BLaER1 (cell line): ENCODE measurements around the gene OR2A1.
"Not testable (repeated sequence)": the region's sequence is repeated elsewhere in the genome, so short reads cannot be mapped to it uniquely, and the experiment has no call there.

ENCODE experiments used
- H3K27ac ChIP-seq: shearing (Covaris generic); formaldehyde crosslinking; 2 replicates; pipeline ENCODE4 v1.8.1; 2022
- H3K27me3 ChIP-seq: shearing (Covaris generic); formaldehyde crosslinking; 2 replicates; pipeline ENCODE4 v1.8.1; 2022
- H3K36me3 ChIP-seq: shearing (Covaris generic); formaldehyde crosslinking; 2 replicates; pipeline ENCODE4 v1.8.1; 2022
- H3K4me1 ChIP-seq: shearing (Covaris generic); formaldehyde crosslinking; 2 replicates; pipeline ENCODE4 v1.8.1; 2022
- H3K4me2 ChIP-seq: shearing (Covaris generic); formaldehyde crosslinking; 2 replicates; pipeline ENCODE4 v1.8.1; 2022
- H3K4me3 ChIP-seq: shearing (Covaris generic); formaldehyde crosslinking; 2 replicates; pipeline ENCODE4 v1.8.1; 2022
- H3K9ac ChIP-seq: shearing (Covaris generic); formaldehyde crosslinking; 2 replicates; pipeline ENCODE4 v1.8.1; 2022
- H3K9me3 ChIP-seq: shearing (Covaris generic); formaldehyde crosslinking; 2 replicates; pipeline ENCODE4 v1.8.1; 2022
- H4K20me1 ChIP-seq: shearing (Covaris generic); formaldehyde crosslinking; 2 replicates; pipeline ENCODE4 v1.8.1; 2022

The OR2A1 gene

DNA sequence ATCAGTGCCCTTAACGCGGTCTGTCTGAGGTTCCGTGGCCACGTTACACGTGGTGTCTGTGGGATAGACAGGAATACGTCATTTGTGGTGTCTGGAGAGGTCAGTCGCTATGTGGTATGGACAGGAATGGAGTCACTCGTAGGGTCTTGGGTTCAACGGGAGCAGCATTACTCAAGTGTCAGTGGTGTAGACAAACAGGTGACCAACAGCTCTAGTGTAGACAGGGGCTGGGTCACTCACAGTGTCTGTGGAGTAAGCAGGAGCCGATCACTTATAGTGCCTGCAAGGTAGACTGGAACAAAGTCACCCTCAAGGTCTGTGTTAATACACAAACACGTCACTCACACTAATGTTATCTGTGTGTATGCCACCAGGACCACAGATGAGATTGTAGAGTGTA lies 44.6 kb downstream of the OR2A1 start:
- not testable (repeated sequence) for H3K4me3 ChIP-seq, H3K9ac ChIP-seq, H3K36me3 ChIP-seq, H3K27ac ChIP-seq, H3K4me1 ChIP-seq, H3K4me2 ChIP-seq, H3K27me3 ChIP-seq, H4K20me1 ChIP-seq, H3K9me3 ChIP-seq

DNA sequence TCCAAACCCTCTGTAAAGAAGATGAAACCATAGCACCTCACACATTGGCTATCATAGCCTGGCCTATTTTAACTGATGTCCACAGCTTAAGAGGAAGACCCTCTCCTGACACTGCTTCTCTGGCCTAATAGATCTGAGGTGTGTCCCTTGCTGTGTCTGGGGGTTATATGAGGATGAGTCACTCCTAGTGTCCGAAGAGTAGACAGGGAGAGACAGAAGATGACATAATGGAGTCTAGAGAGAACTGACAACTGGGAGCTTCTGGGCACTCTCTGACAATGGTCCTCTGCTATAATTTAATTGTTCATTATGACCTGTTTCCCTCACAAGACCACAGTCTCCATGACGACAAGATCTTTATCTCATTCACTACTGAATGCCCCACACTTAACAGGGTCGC lies 49.8 kb downstream of the OR2A1 start:
- not testable (repeated sequence) for H3K9me3 ChIP-seq, H3K4me1 ChIP-seq, H4K20me1 ChIP-seq, H3K36me3 ChIP-seq, H3K4me3 ChIP-seq, H3K27me3 ChIP-seq, H3K27ac ChIP-seq, H3K9ac ChIP-seq, H3K4me2 ChIP-seq

DNA sequence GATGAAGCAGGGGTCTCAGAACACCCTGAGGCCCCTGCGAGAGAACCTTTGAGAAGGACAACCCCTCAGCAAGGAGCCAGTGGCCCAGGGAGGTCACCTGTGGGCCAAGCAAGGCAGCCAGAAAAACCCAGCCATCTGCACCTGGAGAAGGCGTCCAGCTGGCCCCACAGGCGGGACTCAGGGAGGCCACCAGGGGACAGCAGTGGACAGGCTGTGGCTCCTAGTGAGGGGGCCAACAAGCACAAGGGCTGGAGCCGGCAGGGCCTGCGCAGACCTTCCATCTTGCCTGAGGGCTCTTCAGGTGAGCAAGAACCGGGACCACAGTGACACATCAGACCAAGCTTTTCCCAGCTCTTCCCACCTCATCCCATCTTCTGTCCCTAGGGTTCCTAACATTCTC lies 53.3 kb downstream of the OR2A1 start:
- H3K4me2 ChIP-seq, H3K9me3 ChIP-seq, H3K9ac ChIP-seq, H3K4me1 ChIP-seq, H4K20me1 ChIP-seq, H3K27me3 ChIP-seq, H3K36me3 ChIP-seq, H3K27ac ChIP-seq, H3K4me3 ChIP-seq: not testable (repeated sequence)

DNA sequence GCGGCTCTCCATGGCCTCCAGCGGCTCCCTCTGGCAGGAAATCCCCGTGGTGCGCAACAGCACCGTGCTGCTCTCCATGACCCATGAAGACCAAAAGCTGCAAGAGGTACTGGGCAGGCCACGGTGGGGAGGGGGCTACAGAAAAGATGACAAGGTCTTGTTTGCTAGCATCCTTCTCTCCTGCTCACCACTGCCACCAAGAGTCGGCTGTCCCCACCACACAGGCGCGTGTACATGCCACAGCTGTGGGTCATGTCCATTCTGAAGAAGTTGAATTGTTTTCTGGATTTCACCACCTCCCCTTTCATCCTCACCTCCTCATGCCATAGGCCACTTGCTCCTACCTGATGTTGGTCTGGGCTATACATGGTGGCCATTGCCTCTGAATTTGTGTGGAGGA lies 55.0 kb downstream of the OR2A1 start:
- H3K9ac ChIP-seq, H3K9me3 ChIP-seq, H3K36me3 ChIP-seq, H3K4me2 ChIP-seq, H3K27ac ChIP-seq, H4K20me1 ChIP-seq, H3K27me3 ChIP-seq, H3K4me1 ChIP-seq, H3K4me3 ChIP-seq: not testable (repeated sequence)

DNA sequence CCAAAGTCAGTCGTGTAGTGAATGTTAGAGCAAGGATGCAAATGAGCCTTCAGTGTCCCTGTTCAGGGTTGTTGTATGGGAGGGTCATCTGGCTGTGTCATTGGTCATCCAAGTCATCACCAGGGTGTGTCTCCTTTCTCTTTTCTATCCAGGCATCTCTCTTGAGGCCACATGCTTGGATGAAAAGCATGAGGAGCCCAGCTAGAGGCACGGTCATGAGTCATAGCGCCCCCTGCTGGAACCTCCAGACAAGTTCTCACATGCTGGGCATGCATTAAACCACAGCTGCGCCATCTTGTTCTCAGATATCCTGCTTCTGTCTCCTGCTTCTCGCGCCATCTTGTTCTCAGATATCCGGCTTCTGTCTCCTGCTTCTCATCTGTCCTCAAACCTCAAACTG lies 57.0 kb downstream of the OR2A1 start:
- H3K27ac ChIP-seq, H3K4me3 ChIP-seq, H4K20me1 ChIP-seq, H3K9me3 ChIP-seq, H3K27me3 ChIP-seq, H3K9ac ChIP-seq, H3K36me3 ChIP-seq, H3K4me2 ChIP-seq, H3K4me1 ChIP-seq: not testable (repeated sequence)
